GM21390 (cell line): ENCODE results near the gene HSPB1.
"Not testable (repeated sequence)": the region's sequence is repeated elsewhere in the genome, so short reads cannot be mapped to it uniquely, and the experiment has no call there.

Experiments used
- ATAC-seq: cut with Tn5 transposase; IDR thresholded peaks from one replicate; pipeline ENCODE4 v1.9.1; 2021; ENCODE audit not compliant: unreplicated experiment

HSPB1 gene

DNA sequence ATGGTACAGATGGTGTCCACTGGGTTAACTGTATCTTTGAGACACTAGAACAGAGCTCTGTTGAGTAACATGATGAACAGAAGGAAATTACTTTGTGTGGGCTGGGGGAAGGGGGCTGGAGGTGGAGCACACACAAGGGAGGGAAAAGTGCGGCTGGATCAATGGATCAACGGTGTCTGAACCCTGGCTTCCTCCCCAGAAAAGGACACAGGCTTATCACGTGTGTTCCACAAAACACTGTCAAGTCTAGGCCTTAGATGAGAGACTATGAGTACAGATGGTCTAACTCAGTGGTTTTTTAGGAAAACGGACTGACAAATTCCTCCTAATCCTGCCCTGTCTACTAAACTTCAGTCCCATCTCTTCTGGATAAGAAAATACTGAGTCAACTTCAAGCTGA lies 27.8 kb downstream of the HSPB1 start:
- no peak for ATAC-seq

DNA sequence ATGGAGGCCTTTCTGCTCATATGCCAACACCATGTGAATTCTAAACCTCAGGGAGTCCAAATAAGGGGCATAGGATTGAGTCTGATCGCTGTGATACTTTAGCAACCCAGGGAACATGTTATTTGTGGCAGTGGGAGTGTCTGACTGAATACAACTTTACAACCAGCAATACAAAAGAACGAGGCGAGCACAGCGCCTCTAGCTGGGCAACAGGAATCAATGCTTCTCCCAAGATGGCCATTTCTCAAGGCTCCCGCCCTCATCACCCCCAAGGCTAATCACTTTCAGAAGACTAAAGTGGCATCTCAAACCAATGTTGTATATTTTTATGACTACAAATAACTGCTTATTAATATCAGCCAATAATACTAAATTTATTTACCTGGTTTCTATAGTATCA lies 28.2 kb downstream of the HSPB1 start:
- no peak for ATAC-seq

DNA sequence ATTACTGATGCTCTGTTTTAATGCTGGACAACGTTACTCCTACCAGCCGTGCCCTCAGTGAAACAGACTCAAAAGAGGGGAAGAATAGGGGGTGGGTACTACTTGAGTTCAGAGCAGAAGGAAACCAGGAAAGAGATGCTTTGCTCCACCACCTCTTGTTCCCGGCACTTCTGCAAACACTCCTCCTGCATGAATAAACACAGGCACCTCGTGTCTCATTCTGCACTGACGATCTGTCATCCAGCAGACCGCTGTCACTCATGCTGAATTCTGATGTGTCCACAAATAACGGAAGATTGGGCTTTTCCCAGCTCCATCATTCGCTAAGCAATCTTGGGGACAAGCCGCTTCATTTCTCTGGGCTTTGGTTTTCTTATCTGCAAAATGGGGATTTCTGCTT lies 29.6 kb downstream of the HSPB1 start:
- ATAC-seq: no peak

GRCh38 chr7:76333511-76334101 lies 31.1 kb downstream of the HSPB1 start:
- no peak for ATAC-seq

GRCh38 chr7:76334320-76334967 lies 32.0 kb downstream of the HSPB1 start:
- ATAC-seq: no peak

- not testable (repeated sequence) for ATAC-seq
Measured at GRCh38 chr7:76335417-76335816, 32.9 kb downstream of the HSPB1 start.

DNA sequence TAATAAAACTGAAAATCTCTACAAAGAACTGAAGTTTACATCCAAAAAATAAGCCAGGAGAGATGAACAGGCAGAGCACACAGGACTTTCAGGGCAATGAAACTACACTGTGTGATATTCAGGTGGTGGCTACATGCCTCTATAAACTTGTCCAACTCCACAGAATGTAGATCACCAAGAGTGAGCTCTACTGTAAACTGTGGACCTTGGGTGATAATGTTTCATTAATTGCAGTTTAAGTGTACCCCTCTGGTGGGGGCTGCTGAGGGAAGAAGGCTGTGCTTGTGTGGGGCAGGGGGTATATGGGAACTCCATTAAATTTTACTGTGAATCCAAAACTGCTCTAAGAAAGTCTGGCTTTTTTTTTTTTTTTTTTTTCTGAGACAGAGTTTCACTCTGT lies 33.6 kb downstream of the HSPB1 start:
- no peak for ATAC-seq

DNA sequence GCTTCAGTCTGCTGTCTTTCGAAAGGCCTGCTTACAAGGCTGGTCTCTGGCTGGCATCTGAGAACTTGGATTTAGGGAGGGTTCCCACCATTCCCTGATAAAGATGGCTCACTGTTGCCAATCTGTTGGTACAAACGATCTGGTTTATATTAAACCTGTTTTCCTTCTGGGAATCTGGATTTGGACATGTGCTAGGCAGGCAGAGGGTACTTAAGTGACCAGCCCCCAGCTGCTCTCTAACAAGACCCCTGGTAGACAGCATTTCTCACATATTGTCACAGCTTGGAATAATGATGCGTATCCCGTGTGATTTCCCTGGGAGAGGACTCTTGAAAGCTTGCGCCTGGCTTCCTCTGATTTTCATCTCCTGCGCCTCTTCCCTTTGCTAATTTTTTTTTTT lies 34.7 kb downstream of the HSPB1 start:
- no peak for ATAC-seq

GRCh38 chr7:76338298-76339084 lies 36.0 kb downstream of the HSPB1 start:
- no peak for ATAC-seq

- no peak for ATAC-seq
Measured at GRCh38 chr7:76340617-76341131, 38.2 kb downstream of the HSPB1 start.

DNA sequence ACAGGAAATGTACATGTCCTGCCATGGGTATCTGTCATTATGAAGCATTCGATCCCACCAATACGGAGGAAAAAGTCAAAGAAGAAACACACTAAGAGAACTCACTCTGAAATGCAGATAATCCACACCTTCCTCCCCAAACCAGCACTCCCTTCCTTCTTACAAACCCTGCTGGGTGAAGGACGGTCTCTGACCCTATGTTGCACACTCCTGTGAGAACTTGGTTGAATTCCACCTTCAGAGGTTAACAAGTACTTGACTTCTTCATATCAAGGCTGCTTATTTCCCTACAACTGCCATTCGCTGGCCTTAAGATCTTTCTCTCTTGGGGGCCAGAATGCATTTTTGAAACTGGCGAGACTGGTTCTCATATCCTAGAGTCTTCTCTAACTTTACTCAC lies 39.7 kb downstream of the HSPB1 start:
- ATAC-seq: no peak

DNA sequence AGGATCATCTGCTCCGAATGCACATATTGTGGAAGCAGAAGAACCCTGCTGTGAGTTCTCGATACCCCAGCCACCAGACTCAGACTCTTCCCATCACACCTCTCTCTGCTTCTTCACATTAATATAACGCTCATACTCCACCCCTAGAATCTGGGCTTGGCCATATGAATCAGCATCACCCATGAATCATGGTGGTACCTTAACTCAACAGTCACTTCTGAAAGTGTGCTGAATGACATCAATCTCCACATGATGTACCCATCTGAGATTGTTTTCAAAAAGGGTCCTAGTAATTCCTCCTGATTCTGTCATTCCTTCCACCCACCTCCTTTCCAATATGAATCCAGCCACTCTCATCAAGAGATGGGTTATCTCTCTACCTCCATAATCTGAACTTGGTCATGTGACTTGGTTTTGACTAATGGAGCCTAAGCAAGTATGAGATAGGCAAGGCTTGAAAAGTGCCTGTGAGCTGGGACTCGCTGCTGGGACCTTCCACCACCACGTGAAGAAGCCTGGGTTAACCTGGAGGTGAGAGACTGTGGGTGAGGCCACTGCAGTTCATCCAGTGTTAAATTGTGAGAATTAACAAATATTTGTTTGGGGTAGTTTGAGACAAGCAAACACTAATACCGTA lies 40.9 kb downstream of the HSPB1 start:
- ATAC-seq: no peak

DNA sequence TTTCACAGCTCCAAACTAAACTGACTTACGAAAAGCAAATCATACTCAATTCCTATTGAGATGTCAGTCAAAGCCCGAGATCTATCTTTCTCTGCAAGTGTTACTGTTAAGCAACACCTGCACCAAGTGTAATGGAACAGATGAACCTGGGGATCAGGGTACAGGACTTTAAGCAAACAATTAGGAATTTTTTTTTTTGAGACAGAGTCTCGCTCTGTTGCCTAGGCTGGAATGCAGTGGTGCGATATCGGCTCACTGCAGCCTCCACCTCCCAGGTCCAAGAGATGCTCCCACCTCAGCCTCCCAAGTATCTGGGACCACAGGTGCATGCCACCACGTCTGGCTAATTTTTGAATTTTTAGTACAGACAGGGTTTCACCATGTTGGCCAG lies 41.5 kb downstream of the HSPB1 start:
- ATAC-seq: no peak

- ATAC-seq: no peak
Measured at GRCh38 chr7:76346097-76346496, 43.6 kb downstream of the HSPB1 start.

- no peak for ATAC-seq
Measured at GRCh38 chr7:76346778-76347177, 44.3 kb downstream of the HSPB1 start.

DNA sequence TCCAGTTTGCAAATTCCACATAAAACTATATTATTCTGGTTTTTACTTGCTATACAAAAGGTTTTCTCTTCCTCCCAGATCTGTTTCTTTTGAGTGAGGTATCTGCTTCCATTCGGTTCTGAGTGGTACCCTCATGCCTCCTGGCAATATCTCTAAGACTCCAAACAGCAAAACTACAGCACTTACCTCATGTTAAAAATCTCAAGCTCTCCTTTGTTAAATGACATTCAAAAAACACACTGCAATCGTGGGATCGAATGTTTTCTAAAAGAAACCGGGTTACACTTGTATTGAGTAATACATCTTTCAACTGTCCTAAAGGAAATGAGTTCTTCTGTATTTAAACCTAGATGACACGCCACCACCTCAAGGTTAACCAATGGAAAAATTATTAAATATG lies 45.2 kb downstream of the HSPB1 start:
- no peak for ATAC-seq

GRCh38 chr7:76349313-76349885 lies 46.9 kb downstream of the HSPB1 start:
- no peak for ATAC-seq

DNA sequence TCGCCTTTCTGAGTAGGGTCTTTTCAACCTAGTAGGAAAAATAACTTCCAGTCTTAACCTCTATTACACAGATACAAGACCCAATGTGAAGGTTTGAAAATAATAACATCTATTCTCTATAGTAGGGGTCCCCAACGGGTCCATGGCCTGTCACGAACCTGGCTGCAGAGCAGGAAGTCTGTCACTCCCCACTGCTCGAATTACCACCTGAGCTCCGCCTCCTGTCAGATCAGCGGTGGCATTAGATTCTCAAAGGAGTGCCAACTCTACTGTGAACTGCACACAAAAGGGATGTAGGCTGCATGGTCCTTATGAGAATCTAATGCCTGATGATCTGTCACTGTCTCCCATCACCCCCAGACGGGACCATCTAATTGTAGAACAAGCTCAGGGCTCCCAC lies 48.9 kb downstream of the HSPB1 start:
- no peak for ATAC-seq

GRCh38 chr7:76352193-76352592 lies 49.7 kb downstream of the HSPB1 start:
- no peak for ATAC-seq

DNA sequence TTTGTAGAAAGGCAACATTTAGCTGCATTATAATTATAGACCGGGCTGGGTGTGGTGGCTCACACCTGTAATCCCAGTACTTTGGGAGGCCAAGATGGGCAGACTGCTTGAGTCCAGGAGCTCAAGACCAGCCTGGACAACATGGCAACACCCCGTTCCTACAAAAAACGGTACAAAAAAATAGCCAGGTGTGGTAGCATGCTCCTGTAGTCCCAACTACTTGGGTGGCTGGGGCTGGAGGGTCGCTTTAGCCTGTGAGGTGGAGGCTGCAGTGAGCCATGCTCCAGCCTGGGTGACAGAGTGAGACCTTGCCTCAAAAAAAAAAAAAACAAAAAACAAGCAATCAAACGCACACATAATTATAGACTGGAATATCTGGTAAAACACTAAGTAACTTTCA lies 51.3 kb downstream of the HSPB1 start:
- no peak for ATAC-seq
